Osteoblast (primary cell): ENCODE measurements around the gene PRR5L. TPM values are rescaled to one million over a fixed set of nuclear protein-coding genes. Genes with fewer than 3 reads are reported as not detected.

ENCODE experiments used
- DNase-seq: peaks from one replicate; pipeline ENCODE4 v3.0.0; 2011; ENCODE audit warnings: low spot score, mixed read lengths; ENCODE audit not compliant: insufficient read length; ENCODE audit errors: missing footprints
- H2AFZ ChIP-seq: 2 replicates; pipeline ENCODE4 v1.6.0; 2011; ENCODE audit warnings: mild to moderate bottlenecking, low read length
- H3K27ac ChIP-seq: 2 replicates; pipeline ENCODE4 v1.5.1; 2011; ENCODE audit warnings: mild to moderate bottlenecking, low read depth, low read length, moderate library complexity
- H3K27me3 ChIP-seq: 2 replicates; pipeline ENCODE4 v1.6.0; 2012; ENCODE audit warnings: mild to moderate bottlenecking, control low read depth, inconsistent platforms, low read length, moderate library complexity; ENCODE audit not compliant: insufficient read depth
- H3K36me3 ChIP-seq: 2 replicates; pipeline ENCODE4 v1.5.1; 2011; ENCODE audit warnings: mild to moderate bottlenecking, low read length, control low read depth, moderate library complexity; ENCODE audit not compliant: insufficient read depth
- H3K4me1 ChIP-seq: 2 replicates; pipeline ENCODE4 v1.5.1; 2011; ENCODE audit warnings: mild to moderate bottlenecking, low read length, control low read depth, moderate library complexity; ENCODE audit not compliant: insufficient read depth
- H3K4me2 ChIP-seq: 2 replicates; pipeline ENCODE4 v1.6.0; 2011; ENCODE audit warnings: mild to moderate bottlenecking, low read length; ENCODE audit not compliant: insufficient read depth
- H3K4me3 ChIP-seq: fragments of 200-600 bp; sonication (generic); 3 replicates; pipeline ENCODE4 v1.5.1; 2012; ENCODE audit warnings: mild to moderate bottlenecking, low read length, inconsistent platforms; ENCODE audit not compliant: insufficient read depth
- H3K79me2 ChIP-seq: 2 replicates; pipeline ENCODE4 v1.6.0; 2012; ENCODE audit warnings: mild to moderate bottlenecking, low read length, control low read depth, inconsistent platforms; ENCODE audit not compliant: insufficient read depth
- H3K9me3 ChIP-seq: 2 replicates; pipeline ENCODE4 v1.5.1; 2011; ENCODE audit warnings: low read depth, low read length, control low read depth
- H4K20me1 ChIP-seq: 2 replicates; pipeline ENCODE4 v1.6.0; 2012; ENCODE audit warnings: mild to moderate bottlenecking, low read length, control low read depth; ENCODE audit not compliant: insufficient read depth
- total RNA-seq: library from RNA; depleted of rRNA; stranded (reverse); fragments of >200 nt; gene quantifications from 2 replicates; pipeline ENCODE4 v1.2.3, GENCODE V29; 2012
- TF ChIP-seq, protein P1 (sequence below): IDR thresholded peaks from 2 replicates; pipeline ENCODE4 v1.5.1; 2011; ENCODE audit warnings: mild to moderate bottlenecking, low read depth, low read length, moderate library complexity; ENCODE audit errors: extremely low read depth

Gene PRR5L
- total RNA-seq, 1 donor: 9.8 TPM

DNA sequence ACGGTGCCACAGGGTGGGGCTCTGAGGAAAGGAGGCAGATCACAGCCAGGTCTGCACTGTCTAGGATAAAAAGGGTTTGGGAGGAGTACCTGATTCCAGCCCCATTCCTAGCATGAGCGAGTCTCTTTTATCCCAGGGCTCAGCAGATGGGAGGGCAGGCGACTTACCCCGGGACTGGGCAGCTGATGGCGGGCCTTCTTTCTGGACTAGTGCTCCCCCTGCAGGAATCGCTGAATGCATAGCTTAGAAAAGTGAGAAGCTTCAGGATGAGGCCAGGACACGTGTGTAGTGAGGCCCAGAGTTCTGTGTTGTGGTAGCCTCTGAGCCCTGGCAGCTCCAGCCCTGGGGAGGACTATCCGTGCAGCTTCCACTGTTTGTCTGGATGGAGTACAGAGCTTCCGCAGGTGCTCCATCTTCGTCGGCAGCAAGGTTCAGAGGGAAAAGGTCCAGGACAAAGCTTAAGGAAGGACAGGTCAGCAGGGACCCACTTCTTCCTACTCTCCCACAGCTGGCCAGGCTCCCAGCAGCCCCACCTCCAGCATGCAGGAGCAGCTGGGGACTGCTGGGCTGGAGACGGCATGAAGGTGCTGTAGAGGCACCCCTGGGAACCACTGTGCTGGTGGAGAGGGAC lies 37.2 kb upstream of the PRR5L start:
- Histone ChIP-seq H2AFZ (no peak overlapping the region), H4K20me1 (no peaks in the 10 kb centered on the region), H3K4me3 (no peak overlapping the region), H3K79me2 (no peaks in the 10 kb centered on the region), H3K4me1 (peaks cover 5% of the 10 kb centered on the region), H3K27me3 (peaks cover 18% of the 10 kb centered on the region), H3K9me3 (no peaks in the 10 kb centered on the region), H3K27ac (no peak overlapping the region), H3K4me2 (no peak overlapping the region), H3K36me3 (no peaks in the 10 kb centered on the region)
- TF ChIP-seq, protein P1, sequence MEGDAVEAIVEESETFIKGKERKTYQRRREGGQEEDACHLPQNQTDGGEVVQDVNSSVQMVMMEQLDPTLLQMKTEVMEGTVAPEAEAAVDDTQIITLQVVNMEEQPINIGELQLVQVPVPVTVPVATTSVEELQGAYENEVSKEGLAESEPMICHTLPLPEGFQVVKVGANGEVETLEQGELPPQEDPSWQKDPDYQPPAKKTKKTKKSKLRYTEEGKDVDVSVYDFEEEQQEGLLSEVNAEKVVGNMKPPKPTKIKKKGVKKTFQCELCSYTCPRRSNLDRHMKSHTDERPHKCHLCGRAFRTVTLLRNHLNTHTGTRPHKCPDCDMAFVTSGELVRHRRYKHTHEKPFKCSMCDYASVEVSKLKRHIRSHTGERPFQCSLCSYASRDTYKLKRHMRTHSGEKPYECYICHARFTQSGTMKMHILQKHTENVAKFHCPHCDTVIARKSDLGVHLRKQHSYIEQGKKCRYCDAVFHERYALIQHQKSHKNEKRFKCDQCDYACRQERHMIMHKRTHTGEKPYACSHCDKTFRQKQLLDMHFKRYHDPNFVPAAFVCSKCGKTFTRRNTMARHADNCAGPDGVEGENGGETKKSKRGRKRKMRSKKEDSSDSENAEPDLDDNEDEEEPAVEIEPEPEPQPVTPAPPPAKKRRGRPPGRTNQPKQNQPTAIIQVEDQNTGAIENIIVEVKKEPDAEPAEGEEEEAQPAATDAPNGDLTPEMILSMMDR: peak; percentile 84
- peak; percentile 93 for DNase-seq

- Histone ChIP-seq H3K4me1 (no peaks in the 10 kb centered on the region), H3K9me3 (no peaks in the 10 kb centered on the region), H3K27ac (no peak overlapping the region), H2AFZ (no peak overlapping the region), H3K4me3 (no peak overlapping the region), H3K4me2 (no peak overlapping the region), H3K36me3 (no peaks in the 10 kb centered on the region), H3K79me2 (no peaks in the 10 kb centered on the region), H3K27me3 (peaks cover 25% of the 10 kb centered on the region), H4K20me1 (no peaks in the 10 kb centered on the region)
- no peak for DNase-seq
- TF ChIP-seq, protein P1: no peak
Observed at GRCh38 chr11:36261094-36261493, 35.0 kb upstream of the PRR5L start.

DNA sequence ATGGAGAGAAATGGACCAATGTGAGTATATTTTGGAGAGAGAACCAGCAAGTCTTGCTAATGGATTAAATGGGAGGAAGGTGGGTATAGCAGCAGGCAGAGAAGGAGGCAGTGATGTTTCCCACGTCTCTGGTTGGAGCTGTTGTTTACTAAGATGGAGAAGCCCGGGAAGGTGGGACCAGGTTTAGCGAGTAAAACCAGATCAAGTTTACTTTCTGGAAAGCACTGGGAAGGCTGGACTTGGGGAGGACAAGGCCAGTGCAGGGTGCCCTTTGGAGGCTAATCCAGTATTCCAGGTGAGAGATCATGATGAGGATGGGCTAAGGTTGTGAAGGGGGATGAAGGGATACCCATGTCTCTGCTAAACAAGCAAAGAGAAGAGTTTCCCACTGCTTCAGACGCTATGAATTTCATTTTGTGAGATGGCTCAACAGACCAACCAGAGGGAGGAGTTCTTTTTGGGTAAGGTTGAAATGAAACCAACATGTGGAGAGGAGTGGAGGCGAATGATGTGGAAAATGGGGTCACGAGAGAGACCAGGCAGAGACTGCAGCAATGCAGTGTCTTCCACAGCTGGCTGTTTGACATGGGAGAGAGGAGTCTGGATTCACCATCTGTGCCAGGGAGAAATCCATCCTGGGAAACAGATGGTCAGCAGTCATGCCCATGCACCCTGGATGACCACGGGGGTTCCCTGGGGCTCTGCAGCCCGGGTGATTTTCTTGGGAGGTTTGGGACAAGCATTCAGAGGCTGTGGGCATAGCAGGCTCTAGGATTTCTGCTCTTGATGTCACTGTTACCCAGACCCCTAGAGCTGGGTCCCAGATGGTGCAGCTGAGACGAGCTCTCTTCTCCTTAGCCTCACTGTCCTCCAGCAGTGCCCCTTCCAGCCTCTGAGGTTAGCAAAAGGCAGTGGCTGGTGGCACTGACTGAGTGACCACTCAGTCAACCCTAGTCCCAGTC lies 31.8 kb upstream of the PRR5L start:
- Histone ChIP-seq H3K36me3 (no peaks in the 10 kb centered on the region), H4K20me1 (no peaks in the 10 kb centered on the region), H3K4me3 (no peak overlapping the region), H3K4me1 (no peaks in the 10 kb centered on the region), H2AFZ (no peak overlapping the region), H3K4me2 (no peak overlapping the region), H3K27ac (no peak overlapping the region), H3K27me3 (peaks cover 22% of the 10 kb centered on the region), H3K9me3 (no peaks in the 10 kb centered on the region), H3K79me2 (no peaks in the 10 kb centered on the region)
- TF ChIP-seq, protein P1: no peak
- DNase-seq: peak; percentile 41

DNA sequence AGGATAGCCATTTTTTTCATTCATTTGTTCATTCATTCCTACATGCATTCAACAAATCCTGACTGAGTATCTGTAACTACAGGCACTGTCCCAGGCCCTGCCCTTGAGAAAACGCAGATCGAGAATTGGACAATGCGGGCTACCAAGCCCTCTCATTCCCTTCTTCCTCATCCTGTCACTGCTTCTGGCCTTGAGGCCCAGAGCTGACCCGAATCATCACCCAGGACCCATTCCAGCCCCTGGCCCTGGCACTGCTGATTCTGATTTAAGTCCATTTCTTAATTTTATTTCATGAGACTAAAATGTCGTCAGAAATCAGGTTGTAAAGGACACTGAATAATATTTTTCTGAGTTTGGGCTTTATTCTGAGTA lies 31.1 kb upstream of the PRR5L start:
- TF ChIP-seq, protein P1: no peak
- Histone ChIP-seq H3K79me2 (no peaks in the 10 kb centered on the region), H3K4me2 (no peak overlapping the region), H3K27ac (no peak overlapping the region), H3K36me3 (no peaks in the 10 kb centered on the region), H4K20me1 (no peaks in the 10 kb centered on the region), H3K27me3 (peaks cover 22% of the 10 kb centered on the region), H3K4me1 (no peaks in the 10 kb centered on the region), H3K9me3 (no peaks in the 10 kb centered on the region), H2AFZ (no peak overlapping the region), H3K4me3 (no peak overlapping the region)
- DNase-seq: no peak
